ENCODE measurements around the gene NUBPL.

NUBPL gene

DNA sequence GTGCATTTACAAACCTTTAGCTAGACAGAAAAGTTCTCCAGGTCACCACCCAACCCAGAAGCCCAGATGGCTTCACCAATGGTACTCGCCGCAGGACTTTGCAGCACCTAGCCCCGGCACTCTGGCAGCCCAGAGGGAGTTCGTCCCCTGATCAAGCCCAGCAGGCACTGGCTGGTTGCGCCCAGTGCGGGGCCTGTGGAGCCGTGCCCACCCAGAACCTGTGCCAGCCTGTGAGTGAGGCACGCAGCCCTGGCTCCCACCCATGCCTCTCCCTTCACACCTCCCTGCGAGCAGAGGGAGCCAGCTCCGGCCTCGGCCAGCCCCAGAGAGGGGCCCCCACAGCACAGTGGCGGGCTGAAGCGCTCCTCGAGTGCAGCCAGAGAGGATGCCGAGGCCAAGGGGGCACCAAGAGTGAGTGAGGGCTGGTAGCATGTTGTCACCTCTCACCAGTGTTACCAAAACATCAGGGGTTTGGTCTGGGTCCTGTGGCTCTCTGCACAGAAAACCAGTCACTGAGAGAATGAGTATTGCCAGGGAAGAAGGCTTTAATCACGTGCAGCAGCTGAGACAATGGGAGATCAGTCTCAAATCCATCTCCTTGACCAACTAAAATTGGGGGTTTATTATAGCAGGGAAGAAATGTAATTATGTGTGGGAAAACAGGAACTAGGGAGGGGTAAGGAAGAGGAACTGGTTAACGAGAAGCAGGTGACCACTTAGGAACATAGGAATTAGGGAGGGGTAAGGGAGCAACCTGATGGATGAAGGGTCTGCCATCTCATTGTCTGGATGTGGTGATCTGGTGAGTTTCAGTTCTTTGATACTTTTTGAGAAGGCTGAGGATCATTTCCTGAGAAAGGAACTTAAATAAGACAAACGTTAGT lies 151.3 kb downstream of the NUBPL start:
- peaks cover 65% of the 10 kb centered on the region for H3K36me3 Mint-ChIP-seq (ENCODE audit: low read depth)
- H3K9me3 Mint-ChIP-seq = peaks cover 7% of the 10 kb centered on the region
- no peak for DNase-seq
- peaks cover 10% of the 10 kb centered on the region for H3K27me3 Mint-ChIP-seq (ENCODE audit: low read depth, poor library complexity)
- TF ChIP-seq CTCF (IDR thresholded peaks at IDR 0.05) = no peak
- no peaks in the 10 kb centered on the region for H3K4me1 Mint-ChIP-seq
- no peak overlapping the region for H3K27ac Mint-ChIP-seq
- no peak overlapping the region for H3K4me3 Mint-ChIP-seq

DNA sequence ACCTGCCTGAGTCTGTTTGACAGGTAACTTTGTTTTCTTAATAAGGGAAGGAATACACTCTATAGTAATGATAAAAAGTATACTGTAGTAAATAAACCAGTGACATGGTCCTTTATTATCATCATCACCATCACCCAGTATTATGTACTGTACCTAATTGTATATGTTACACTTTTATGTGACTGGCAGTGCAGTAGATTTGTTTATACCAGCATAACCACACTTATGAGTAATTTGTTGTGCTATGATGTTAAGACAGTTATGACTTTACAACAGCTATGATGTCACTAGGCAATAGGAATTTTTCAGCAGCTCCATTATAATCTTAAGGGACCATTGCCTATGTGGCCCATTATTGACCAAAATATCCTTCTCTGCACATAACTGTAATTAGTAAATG lies 155.0 kb downstream of the NUBPL start:
- Mint-ChIP-seq H3K27me3 (ENCODE audit: low read depth, poor library complexity) (peaks cover 4% of the 10 kb centered on the region), H3K9me3 (no peaks in the 10 kb centered on the region), H3K4me3 (no peak overlapping the region), H3K36me3 (ENCODE audit: low read depth) (peaks cover 30% of the 10 kb centered on the region), H3K27ac (no peak overlapping the region), H3K4me1 (no peaks in the 10 kb centered on the region)
- no peak for TF ChIP-seq CTCF (IDR thresholded peaks at IDR 0.05)
- no peak for DNase-seq

DNA sequence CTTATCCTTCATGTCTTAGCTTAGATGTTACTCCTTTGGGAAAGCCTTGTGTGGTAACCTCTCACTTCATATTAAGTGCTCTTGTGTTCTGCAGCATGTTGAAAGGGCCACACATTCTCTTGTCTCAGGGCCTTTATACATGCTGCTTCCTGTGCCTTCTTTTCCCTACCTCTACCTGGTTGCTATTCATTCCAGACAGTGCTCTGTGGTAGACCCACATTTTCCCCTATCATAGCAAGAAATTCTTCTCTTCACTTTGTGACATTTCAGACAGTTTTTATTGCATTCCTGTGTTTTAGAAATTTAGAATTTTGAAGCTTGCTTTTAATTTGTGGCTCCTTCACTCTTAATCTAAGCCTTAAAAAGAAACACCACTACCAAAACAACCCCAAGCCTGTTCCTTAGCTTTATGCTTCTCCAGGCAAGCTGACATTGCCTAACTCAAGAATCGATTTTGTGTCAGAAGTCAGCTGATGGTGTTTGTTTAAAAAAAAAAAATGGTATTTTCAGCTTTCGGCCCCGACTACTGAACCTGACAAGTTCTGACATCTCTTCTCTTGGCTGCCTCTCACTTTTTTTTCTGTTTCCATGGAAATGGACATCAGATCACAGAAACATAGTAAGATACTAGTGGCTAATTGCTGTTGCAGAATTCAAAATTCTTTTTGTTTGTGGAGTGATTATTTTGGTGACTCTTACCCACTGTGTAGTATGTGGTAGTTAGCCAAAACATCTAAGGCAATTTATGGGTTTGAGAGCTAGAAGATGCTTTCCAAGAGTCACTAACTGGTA lies 156.3 kb downstream of the NUBPL start:
- H3K27ac Mint-ChIP-seq = peak overlapping the region; percentile 62
- no peak for TF ChIP-seq CTCF (IDR thresholded peaks at IDR 0.05)
- DNase-seq = no peak
- peaks cover 4% of the 10 kb centered on the region for H3K27me3 Mint-ChIP-seq (ENCODE audit: low read depth, poor library complexity)
- H3K36me3 Mint-ChIP-seq (ENCODE audit: low read depth) = peaks cover 22% of the 10 kb centered on the region
- H3K9me3 Mint-ChIP-seq = peaks cover 9% of the 10 kb centered on the region
- no peak overlapping the region for H3K4me3 Mint-ChIP-seq
- no peaks in the 10 kb centered on the region for H3K4me1 Mint-ChIP-seq

DNA sequence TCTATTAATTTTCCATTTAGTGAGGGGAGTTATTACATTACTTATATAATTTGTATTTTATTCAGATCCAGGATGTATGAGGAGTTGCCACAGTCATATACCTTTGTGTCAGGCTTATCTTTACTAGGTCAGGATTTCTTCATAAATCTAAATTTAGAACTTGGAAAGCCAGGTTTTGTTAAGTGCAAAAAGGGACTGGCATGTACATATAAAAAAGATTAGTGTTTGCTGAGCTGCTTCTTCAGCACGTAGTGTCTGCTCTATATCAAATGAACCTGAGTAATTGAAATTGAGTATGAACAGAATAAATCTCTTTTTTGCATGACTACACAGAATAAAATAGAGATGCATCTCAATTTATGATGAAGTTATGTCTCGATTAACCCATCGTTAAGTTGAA lies 157.4 kb downstream of the NUBPL start:
- DNase-seq = no peak
- no peaks in the 10 kb centered on the region for H3K4me1 Mint-ChIP-seq
- no peak overlapping the region for H3K27ac Mint-ChIP-seq
- no peak for TF ChIP-seq CTCF (IDR thresholded peaks at IDR 0.05)
- peaks cover 18% of the 10 kb centered on the region for H3K9me3 Mint-ChIP-seq
- peaks cover 17% of the 10 kb centered on the region for H3K36me3 Mint-ChIP-seq (ENCODE audit: low read depth)
- no peaks in the 10 kb centered on the region for H3K27me3 Mint-ChIP-seq (ENCODE audit: low read depth, poor library complexity)
- no peak overlapping the region for H3K4me3 Mint-ChIP-seq

- peaks cover 18% of the 10 kb centered on the region for H3K9me3 Mint-ChIP-seq
- H3K4me3 Mint-ChIP-seq = no peak overlapping the region
- no peak overlapping the region for H3K27ac Mint-ChIP-seq
- no peaks in the 10 kb centered on the region for H3K4me1 Mint-ChIP-seq
- peaks cover 14% of the 10 kb centered on the region for H3K36me3 Mint-ChIP-seq (ENCODE audit: low read depth)
- no peaks in the 10 kb centered on the region for H3K27me3 Mint-ChIP-seq (ENCODE audit: low read depth, poor library complexity)
- DNase-seq = no peak
- TF ChIP-seq CTCF (IDR thresholded peaks at IDR 0.05) = no peak
These were observed 157.8 kb downstream of the NUBPL start for GRCh38 chr14:31718985-31719384.
